Peyer's patch (tissue), 4 donors: ENCODE results near the gene MAP2K4.

Experiments
- POLR2A ChIP-seq, 2 donors: fragments of 450-650 bp; IDR thresholded peaks; one replicate each; pipeline ENCODE4 v1.5.1; 2017; ENCODE audit warnings: antibody characterized with exemption in 2 of 2, mild to moderate bottlenecking in 2 of 2, moderate library complexity in 2 of 2
- TF ChIP-seq, protein P1 (sequence below), 6 experiments: fragments of 450-650 bp in 4 of 6; fragments of 200-600 bp in 2 of 6; sonication (generic) in 1 of 6; IDR thresholded peaks; one replicate each; pipeline ENCODE4 v1.5.1; 2017 to 2019; ENCODE audit warnings: antibody characterized with exemption in 6 of 6, mild to moderate bottlenecking in 3 of 6, moderate library complexity in 1 of 6

- TF ChIP-seq POLR2A (IDR thresholded peaks at IDR 0.05) = no peak
- TF ChIP-seq, protein P1, sequence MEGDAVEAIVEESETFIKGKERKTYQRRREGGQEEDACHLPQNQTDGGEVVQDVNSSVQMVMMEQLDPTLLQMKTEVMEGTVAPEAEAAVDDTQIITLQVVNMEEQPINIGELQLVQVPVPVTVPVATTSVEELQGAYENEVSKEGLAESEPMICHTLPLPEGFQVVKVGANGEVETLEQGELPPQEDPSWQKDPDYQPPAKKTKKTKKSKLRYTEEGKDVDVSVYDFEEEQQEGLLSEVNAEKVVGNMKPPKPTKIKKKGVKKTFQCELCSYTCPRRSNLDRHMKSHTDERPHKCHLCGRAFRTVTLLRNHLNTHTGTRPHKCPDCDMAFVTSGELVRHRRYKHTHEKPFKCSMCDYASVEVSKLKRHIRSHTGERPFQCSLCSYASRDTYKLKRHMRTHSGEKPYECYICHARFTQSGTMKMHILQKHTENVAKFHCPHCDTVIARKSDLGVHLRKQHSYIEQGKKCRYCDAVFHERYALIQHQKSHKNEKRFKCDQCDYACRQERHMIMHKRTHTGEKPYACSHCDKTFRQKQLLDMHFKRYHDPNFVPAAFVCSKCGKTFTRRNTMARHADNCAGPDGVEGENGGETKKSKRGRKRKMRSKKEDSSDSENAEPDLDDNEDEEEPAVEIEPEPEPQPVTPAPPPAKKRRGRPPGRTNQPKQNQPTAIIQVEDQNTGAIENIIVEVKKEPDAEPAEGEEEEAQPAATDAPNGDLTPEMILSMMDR (IDR thresholded peaks at IDR 0.05) = no peak
Observed at GRCh38 chr17:12062249-12062648, 41.6 kb downstream of the MAP2K4 start.
